ENCODE results near the gene CLCN4. TPM values are rescaled to one million over a fixed set of nuclear protein-coding genes. Genes with fewer than 3 reads are reported as not detected.

The CLCN4 gene
- total RNA-seq, 6 donors from 2014 or later: 5.2 to 26.3 (median 11.7) TPM

GRCh38 chrX:10223781-10224180 is 67.0 kb downstream of the CLCN4 start:
- no peak for ATAC-seq (ENCODE audit: low FRiP score in 2 of 2)
- no peak overlapping the region for H3K27ac ChIP-seq
- WGBS, 2 donors: 88 to 93% methylated on average over 8 of the region's 8 CpGs
- H3K4me1 ChIP-seq: no peaks in the 10 kb centered on the region
- DNase-seq: no peak
- no peaks in the 10 kb centered on the region for H3K9me3 ChIP-seq
- H3K36me3 ChIP-seq: no peaks in the 10 kb centered on the region
- no peak for TF ChIP-seq POLR2A (IDR thresholded peaks at IDR 0.05)
- TF ChIP-seq CTCF (IDR thresholded peaks at IDR 0.05): no peak
- no peak for TF ChIP-seq POLR2AphosphoS5 (IDR thresholded peaks at IDR 0.05)
- no peak for TF ChIP-seq EP300 (IDR thresholded peaks at IDR 0.05)
- no peak overlapping the region for H3K4me3 ChIP-seq
- H3K27me3 ChIP-seq: no peaks in the 10 kb centered on the region

DNA sequence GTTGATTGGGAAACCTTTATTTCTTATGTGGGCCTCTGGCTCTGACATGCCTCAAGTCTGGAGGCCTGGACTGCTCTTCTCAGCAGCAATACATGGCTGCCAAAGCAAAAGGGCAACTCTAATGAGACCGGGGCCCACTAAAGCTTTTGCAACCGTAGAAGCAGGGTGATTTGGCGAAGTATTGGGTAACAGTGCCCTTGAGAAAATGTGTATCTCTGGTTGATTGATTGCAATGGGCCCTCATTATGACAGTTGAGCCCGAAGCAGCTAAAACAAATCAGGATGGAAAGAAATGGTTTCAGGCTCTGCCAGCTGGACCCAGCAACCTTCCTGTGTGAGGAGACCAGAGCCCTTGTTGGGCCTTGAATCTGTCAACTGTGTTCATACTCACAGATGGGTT is 73.4 kb downstream of the CLCN4 start:
- no peak for TF ChIP-seq CTCF (IDR thresholded peaks at IDR 0.05)
- no peak for TF ChIP-seq POLR2AphosphoS5 (IDR thresholded peaks at IDR 0.05)
- TF ChIP-seq EP300 (IDR thresholded peaks at IDR 0.05): no peak
- TF ChIP-seq POLR2A (IDR thresholded peaks at IDR 0.05): no peak
- no peaks in the 10 kb centered on the region for H3K27me3 ChIP-seq
- no peak overlapping the region for H3K4me3 ChIP-seq
- H3K27ac ChIP-seq: no peak overlapping the region
- no peaks in the 10 kb centered on the region for H3K9me3 ChIP-seq
- no peak for ATAC-seq (ENCODE audit: low FRiP score in 2 of 2)
- DNase-seq: no peak
- H3K36me3 ChIP-seq: peaks cover 0 to 3% (median 0%) of the 10 kb centered on the region in 4 donors
- H3K4me1 ChIP-seq: no peaks in the 10 kb centered on the region
- WGBS, 2 donors: 61 to 82% methylated on average over 4 of the region's 4 CpGs

GRCh38 chrX:10231461-10231860 is 74.7 kb downstream of the CLCN4 start:
- no peak overlapping the region for H3K4me3 ChIP-seq
- TF ChIP-seq EP300 (IDR thresholded peaks at IDR 0.05) (no peak), POLR2A (IDR thresholded peaks at IDR 0.05) (no peak), CTCF (IDR thresholded peaks at IDR 0.05) (no peak), POLR2AphosphoS5 (IDR thresholded peaks at IDR 0.05) (no peak)
- no peaks in the 10 kb centered on the region for H3K9me3 ChIP-seq
- peaks cover 0 to 3% (median 0%) of the 10 kb centered on the region in 4 donors for H3K36me3 ChIP-seq
- ATAC-seq (ENCODE audit: low FRiP score in 2 of 2) (no peak), DNase-seq (no peak)
- no peaks in the 10 kb centered on the region for H3K4me1 ChIP-seq
- H3K27me3 ChIP-seq: no peaks in the 10 kb centered on the region
- WGBS, 2 donors: 59% methylated on average over 4 of the region's 4 CpGs
- H3K27ac ChIP-seq: no peak overlapping the region

DNA sequence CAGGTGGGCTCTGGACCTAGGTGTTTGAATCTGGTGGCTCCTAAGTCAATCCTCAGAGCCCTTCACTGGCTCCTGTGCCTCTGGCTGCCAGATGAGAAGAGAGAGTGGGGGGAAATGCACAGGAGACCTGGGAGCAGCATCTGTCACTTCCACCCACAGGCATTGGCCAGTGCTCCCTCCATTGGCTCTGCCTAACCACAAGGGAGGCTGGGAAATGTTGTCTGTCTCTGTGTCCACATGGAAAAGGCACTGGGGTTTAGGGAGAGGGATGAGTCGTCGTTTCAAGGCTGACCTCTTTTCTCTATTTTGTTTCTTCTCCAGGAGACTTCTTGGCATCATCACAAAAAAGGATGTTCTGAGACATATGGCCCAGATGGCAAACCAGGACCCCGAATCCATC is 76.4 kb downstream of the CLCN4 start:
- no peak for TF ChIP-seq EP300 (IDR thresholded peaks at IDR 0.05)
- no peak for TF ChIP-seq POLR2A (IDR thresholded peaks at IDR 0.05)
- no peak for TF ChIP-seq CTCF (IDR thresholded peaks at IDR 0.05)
- DNase-seq (no peak), ATAC-seq (ENCODE audit: low FRiP score in 2 of 2) (no peak)
- H3K36me3 ChIP-seq: peaks cover 0 to 3% (median 0%) of the 10 kb centered on the region in 4 donors
- H3K4me3 ChIP-seq: no peak overlapping the region
- no peaks in the 10 kb centered on the region for H3K27me3 ChIP-seq
- H3K27ac ChIP-seq: no peak overlapping the region
- 61 to 76% methylated on average over 3 of the region's 3 CpGs for WGBS, 2 donors
- no peaks in the 10 kb centered on the region for H3K4me1 ChIP-seq
- no peaks in the 10 kb centered on the region for H3K9me3 ChIP-seq

GRCh38 chrX:10233696-10234095 is 76.9 kb downstream of the CLCN4 start:
- Histone ChIP-seq H3K4me3 (no peak overlapping the region), H3K4me1 (no peaks in the 10 kb centered on the region), H3K9me3 (no peaks in the 10 kb centered on the region), H3K36me3 (peaks cover 0 to 3% (median 0%) of the 10 kb centered on the region in 4 donors), H3K27ac (no peak overlapping the region), H3K27me3 (no peaks in the 10 kb centered on the region)
- ATAC-seq (ENCODE audit: low FRiP score in 2 of 2): no peak
- no peak for DNase-seq
- WGBS, 2 donors: 88 to 90% methylated on average over 6 of the region's 6 CpGs
- TF ChIP-seq CTCF (IDR thresholded peaks at IDR 0.05) (no peak), POLR2AphosphoS5 (IDR thresholded peaks at IDR 0.05) (no peak), POLR2A (IDR thresholded peaks at IDR 0.05) (no peak), EP300 (IDR thresholded peaks at IDR 0.05) (no peak)

All from upper lobe of left lung (tissue), 6 donors.